Gastroesophageal sphincter (tissue), 3 donors: ENCODE results near the gene FBP2.

ENCODE experiments used
- CTCF ChIP-seq, 4 experiments: fragments of 200-600 bp in 2 of 4; fragments of 450-650 bp in 2 of 4; sonication (generic) in 1 of 4; IDR thresholded peaks; one replicate each; pipeline ENCODE4 v1.5.1; 2017 to 2019; ENCODE audit warnings: antibody characterized with exemption in 4 of 4, mild to moderate bottlenecking in 2 of 4, moderate library complexity in 2 of 4
- EP300 ChIP-seq: sonication (generic); formaldehyde crosslinking; IDR thresholded peaks from one replicate; pipeline ENCODE4 v1.6.1; 2017; ENCODE audit warnings: antibody characterized with exemption, mild to moderate bottlenecking
- POLR2A ChIP-seq, 2 donors: fragments of 450-650 bp; IDR thresholded peaks; one replicate each; pipeline ENCODE4 v1.6.1; 2017; ENCODE audit warnings: antibody characterized with exemption in 2 of 2, mild to moderate bottlenecking in 2 of 2, moderate library complexity in 1 of 2

DNA sequence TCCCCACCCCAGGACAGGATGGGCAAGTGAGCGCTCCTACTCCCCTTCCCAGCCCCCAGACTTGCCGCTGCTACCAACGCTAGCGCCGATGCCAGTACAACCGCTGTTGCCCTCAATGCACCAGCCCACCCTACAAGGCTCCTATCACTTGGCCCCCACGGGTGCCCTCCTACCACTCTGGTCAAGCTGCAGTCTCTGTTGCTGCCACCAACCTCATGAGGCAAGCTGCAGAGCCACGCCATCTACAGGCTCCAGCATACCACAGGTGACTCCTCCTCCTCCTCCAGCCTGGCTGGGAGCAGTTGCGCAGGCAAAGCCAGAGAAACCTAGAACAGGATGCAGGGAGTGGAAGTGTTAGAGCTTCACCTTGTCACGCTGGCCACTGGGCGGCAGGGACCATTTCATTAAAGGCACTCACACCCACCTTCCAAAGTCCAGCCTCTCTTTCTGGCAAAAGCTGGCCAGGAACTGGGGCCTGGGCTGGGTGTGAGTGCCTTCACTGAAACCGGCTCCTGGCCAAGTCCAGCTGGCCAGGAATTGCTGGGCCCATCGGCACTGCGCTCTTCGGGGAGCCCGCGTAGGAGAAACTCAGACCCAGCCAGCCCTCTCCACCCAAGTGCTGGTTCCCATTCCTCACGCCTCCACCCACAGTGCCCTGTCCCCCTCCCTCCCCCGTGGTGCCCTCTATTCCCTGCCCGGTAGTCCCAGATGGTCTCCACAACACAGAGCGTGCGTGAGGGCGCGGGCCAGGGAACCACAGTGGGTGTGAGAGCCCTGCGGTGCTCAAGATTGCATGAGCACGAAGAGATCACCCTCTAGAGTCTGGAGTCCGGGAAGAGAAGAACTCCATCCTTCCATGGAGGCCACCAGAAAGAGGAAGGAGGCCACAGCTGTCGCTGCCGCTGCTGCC lies 40.3 kb downstream of the FBP2 start:
- TF ChIP-seq CTCF (IDR thresholded peaks at IDR 0.05), result no peak
- TF ChIP-seq EP300, result no peak
- no peak for TF ChIP-seq POLR2A (IDR thresholded peaks at IDR 0.05)
